Aorta (tissue), 5 donors: ENCODE results near the gene SBF2. TPM values are rescaled to one million over a fixed set of nuclear protein-coding genes. Genes with fewer than 3 reads are reported as not detected.

Source experiments
- ATAC-seq: fragments of 200-7000 bp; cut with Tn5 transposase; one replicate; pipeline ENCODE4 v1.9.1; 2022; ENCODE audit warnings: moderate library complexity; ENCODE audit not compliant: low FRiP score
- DNase-seq, 2 donors: peaks; one replicate each; pipeline ENCODE4 v3.0.0-alpha.2; 2020
- H3K27ac ChIP-seq, 2 donors: one replicate each; pipeline ENCODE4 v1.5.1; 2013; ENCODE audit warnings: low read length in 2 of 2, mild to moderate bottlenecking in 2 of 2, moderate library complexity in 2 of 2, control low read depth in 1 of 2, inconsistent platforms in 1 of 2, low read depth in 1 of 2
- H3K27me3 ChIP-seq, 2 donors: one replicate each; pipeline ENCODE4 v1.6.1; 2013; ENCODE audit warnings: control low read depth in 1 of 2, low read length in 1 of 2, mild to moderate bottlenecking in 1 of 2, moderate library complexity in 1 of 2; ENCODE audit not compliant: insufficient read depth in 2 of 2, control insufficient read depth in 1 of 2
- H3K36me3 ChIP-seq, 2 donors: one replicate each; pipeline ENCODE4 v1.6.1; 2013; ENCODE audit warnings: control low read depth in 1 of 2, low read length in 1 of 2, mild to moderate bottlenecking in 1 of 2; ENCODE audit not compliant: insufficient read depth in 2 of 2, control insufficient read depth in 1 of 2
- H3K4me1 ChIP-seq, 2 donors: one replicate each; pipeline ENCODE4 v1.6.1; 2013; ENCODE audit warnings: low read length in 2 of 2, control low read depth in 1 of 2, mild to moderate bottlenecking in 1 of 2, moderate library complexity in 1 of 2; ENCODE audit not compliant: insufficient read depth in 2 of 2, control insufficient read depth in 1 of 2
- H3K4me3 ChIP-seq, 2 donors: one replicate each; pipeline ENCODE4 v1.5.1; 2013; ENCODE audit warnings: low read length in 2 of 2, control low read depth in 1 of 2, mild to moderate bottlenecking in 1 of 2
- H3K9me3 ChIP-seq: one replicate; pipeline ENCODE4 v1.6.1; 2013; ENCODE audit warnings: mild to moderate bottlenecking, low read length; ENCODE audit not compliant: control insufficient read depth
- WGBS, 2 donors: extraction: QIAGEN DNeasy Blood & Tissue Kit; methylation state at CpG; one replicate each; pipeline ENCODE4 v1.1.7; 2013; 5-methylcytosine and 5-hydroxymethylcytosine counted together
- intact Hi-C, 2 donors: fragments of 100-400 bp; cut with DNase I; formaldehyde crosslinking; loops; one replicate each; pipeline versions ENCODE4 v1.14.2 to v1.15.0; 2022
- polyA plus RNA-seq, 2 donors: library from polyadenylated mRNA; stranded (reverse); fragments of 200-250 nt; gene quantifications; one replicate each; pipeline ENCODE4 v1.2.3, GENCODE V29; 2013
- total RNA-seq, 2 donors: library from RNA; stranded (reverse); fragmentation: NEBNext Ultra II Directional; extraction: Animal tissue kit (Norgen Biotek cat#: 25700); gene quantifications; one replicate each; pipeline ENCODE4 v1.2.1, GENCODE V29; 2021
- donor health status: healthy with polysubstance abuse.
- donor health status: Bipolar disorder and iron deficiency.
- donor health status: DM: no; HTN: no; CAD: no.
- donor health status: DM: no; HTN: no; CAD: no.
- donor health status: DM: yes; HTN: yes; CAD: no.

SBF2 gene
- total and polyA plus RNA-seq, 4 donors, result 6.4 to 82.0 (median 47.6) TPM

DNA sequence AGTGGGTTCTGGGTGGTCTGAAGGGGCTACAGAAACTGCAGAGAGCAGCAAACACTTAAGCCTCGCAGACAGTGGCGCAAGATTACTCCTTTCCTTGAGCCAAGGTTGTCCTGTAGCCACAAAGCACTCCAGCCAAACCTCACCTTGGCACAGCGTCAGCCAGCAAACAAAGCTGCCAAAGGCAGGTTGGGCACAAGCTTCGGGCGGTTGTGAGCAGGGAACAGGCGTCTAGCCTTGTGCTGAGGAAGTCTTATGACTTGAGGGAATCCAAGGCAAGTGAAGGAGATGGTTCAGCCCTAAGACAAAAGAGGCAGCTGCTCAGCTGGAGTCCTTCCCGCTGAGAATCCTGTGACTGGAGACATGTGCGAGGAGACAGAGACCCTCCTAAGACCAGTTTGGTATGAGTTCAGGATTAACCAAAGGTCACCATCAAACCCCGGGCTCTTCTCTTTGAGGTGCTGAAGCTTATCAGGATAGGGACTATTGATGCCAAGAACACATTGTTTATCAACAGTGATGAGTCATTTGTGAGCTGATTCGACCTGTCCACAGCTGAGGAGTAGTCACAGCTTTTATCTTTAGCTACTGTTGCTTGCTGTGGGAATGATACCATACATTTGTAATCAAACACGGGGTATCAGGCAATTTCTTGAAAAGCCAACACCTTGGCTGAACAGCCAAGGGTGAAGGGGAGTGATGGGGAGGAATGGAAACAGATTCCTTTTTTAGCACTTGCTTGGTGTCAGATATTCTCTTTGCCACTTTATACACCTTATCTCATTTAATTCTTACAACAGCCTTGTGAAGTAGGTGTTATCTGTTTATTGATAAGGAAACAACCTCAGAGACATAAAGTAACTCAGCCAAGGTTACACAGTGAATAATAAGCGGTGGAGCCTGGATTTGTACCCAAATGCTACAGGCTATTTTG is 15.4 kb upstream of the SBF2 start:
- 34 to 40% methylated on average over 12 of the region's 12 CpGs for WGBS, 2 donors
- Histone ChIP-seq H3K36me3 (no peaks in the 10 kb centered on the region), H3K27ac (peak overlapping the region in 1 of 2 donors; percentile 8), H3K9me3 (no peaks in the 10 kb centered on the region), H3K4me1 (no peaks in the 10 kb centered on the region), H3K4me3 (no peak overlapping the region), H3K27me3 (no peaks in the 10 kb centered on the region)
- DNase-seq (peak; percentile 78 to 87), ATAC-seq (no peak)
- intact Hi-C loops, result loop anchor here (5.0 to 10.0 kb wide), 5 partner anchors 102 to 552 kb away; no protein-coding TSS in a partner anchor

DNA sequence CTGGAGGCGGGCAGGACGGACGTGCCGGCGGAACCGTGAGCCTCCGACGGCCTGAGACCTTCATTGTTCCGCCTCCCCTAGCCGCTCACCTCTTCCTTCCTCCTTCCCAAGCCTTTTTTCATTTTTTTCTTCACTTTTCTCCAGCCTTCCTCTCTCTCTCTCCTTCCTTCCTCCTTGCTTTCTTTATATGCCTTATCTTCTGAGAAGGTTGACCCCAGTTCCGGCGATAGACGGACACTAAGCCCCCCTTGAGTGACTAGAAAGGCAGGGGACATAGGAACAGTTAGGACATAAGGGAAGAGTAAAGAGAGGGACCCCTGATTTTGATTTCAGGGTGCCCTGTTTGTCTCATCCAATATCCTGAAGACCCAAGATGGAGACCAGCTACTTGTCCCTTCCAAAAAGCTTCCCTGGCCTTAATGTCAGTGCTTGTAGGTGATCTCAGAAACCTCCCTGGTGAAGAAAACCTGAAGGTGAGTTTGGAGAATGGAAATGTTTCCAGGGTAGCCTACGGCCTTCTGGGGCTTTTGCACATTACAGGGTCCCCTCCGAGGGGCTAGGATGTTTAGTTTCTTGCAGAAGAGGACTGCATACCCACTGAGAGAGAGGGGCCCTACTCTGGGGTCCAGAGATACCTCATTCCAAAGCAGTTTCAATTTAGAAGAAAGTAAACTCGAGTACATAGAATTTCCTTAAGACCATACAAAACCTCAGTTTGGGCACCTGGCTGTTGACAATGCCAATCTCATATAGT is 14.4 kb upstream of the SBF2 start:
- 24 to 25% methylated on average over 16 of the region's 16 CpGs for WGBS, 2 donors
- DNase-seq (no peak), ATAC-seq (no peak)
- H3K27ac ChIP-seq, result no peak overlapping the region
- H3K27me3 ChIP-seq, result no peaks in the 10 kb centered on the region
- H3K4me3 ChIP-seq, result no peak overlapping the region
- H3K4me1 ChIP-seq, result no peaks in the 10 kb centered on the region
- H3K9me3 ChIP-seq, result no peaks in the 10 kb centered on the region
- no peaks in the 10 kb centered on the region for H3K36me3 ChIP-seq
- intact Hi-C loops, result loop anchor here (1.0 to 10.0 kb wide), 6 partner anchors 14 to 551 kb away; no protein-coding TSS in a partner anchor

DNA sequence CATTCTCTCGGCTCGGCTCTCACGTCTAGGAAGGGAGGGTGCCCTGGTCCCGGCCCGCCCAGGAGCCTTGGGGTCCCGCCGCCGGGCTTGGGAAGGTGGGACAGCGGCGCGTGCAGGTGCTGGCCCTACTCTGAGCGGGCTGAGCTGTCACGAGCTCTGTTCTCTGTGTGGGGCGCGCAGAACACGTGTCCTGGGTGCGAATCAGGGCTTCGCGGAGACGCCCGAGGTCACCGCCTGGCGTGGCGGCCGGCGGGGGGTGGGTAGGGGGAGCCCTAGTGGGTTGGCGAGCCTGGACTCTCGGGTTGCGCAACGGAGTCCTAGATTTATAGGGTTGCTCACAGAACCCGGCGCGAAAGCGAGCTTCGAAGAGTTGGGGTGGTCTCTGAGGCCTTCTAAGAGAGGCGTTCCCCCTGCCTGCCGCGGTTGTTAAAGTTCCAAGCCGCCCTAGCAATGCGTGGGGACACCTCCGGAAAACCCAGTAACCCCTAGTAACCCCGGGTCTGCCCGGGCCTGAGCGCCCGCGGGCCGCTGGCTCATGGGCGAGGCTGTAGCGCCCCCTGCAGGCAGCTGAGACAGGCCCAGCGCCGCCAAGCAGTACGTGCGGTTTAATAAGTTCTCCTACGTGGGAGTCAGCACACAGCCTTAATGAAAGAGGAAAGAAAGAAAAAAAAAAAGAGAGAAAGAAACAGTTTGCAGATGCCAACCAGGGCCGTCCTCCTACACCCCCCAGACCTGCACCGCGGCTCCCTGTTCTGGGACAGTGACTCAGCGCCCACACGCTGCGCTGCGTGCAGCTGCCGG is 13.6 kb upstream of the SBF2 start:
- Histone ChIP-seq H3K36me3 (no peaks in the 10 kb centered on the region), H3K27ac (no peak overlapping the region), H3K9me3 (no peaks in the 10 kb centered on the region), H3K27me3 (no peaks in the 10 kb centered on the region), H3K4me3 (peak overlapping the region in 1 of 2 donors; percentile 37), H3K4me1 (no peaks in the 10 kb centered on the region)
- intact Hi-C loops, result loop anchor here (1.0 to 10.0 kb wide), 6 partner anchors 15 to 550 kb away; no protein-coding TSS in a partner anchor
- 2 to 4% methylated on average over 55 to 62 of the region's 62 CpGs for WGBS, 2 donors
- peak; percentile 94 to 95 for DNase-seq
- ATAC-seq, result peak; percentile 83

DNA sequence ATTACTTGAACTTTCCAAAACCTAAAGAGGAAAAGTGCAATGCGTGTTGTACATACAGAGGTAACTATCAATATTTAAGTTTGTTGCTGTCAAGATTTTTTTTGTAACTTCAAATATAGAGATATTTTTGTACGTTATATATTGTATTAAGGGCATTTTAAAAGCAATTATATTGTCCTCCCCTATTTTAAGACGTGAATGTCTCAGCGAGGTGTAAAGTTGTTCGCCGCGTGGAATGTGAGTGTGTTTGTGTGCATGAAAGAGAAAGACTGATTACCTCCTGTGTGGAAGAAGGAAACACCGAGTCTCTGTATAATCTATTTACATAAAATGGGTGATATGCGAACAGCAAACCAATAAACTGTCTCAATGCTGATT is 13.0 kb upstream of the SBF2 start:
- ATAC-seq (no peak), DNase-seq (no peak)
- WGBS, 2 donors, result 44 to 45% methylated on average over 9 of the region's 9 CpGs
- no peaks in the 10 kb centered on the region for H3K27me3 ChIP-seq
- H3K9me3 ChIP-seq, result no peaks in the 10 kb centered on the region
- H3K27ac ChIP-seq, result no peak overlapping the region
- intact Hi-C loops, result loop anchor here (5.0 to 10.0 kb wide), 5 partner anchors 100 to 550 kb away; no protein-coding TSS in a partner anchor
- no peak overlapping the region for H3K4me3 ChIP-seq
- H3K36me3 ChIP-seq, result no peaks in the 10 kb centered on the region
- no peaks in the 10 kb centered on the region for H3K4me1 ChIP-seq

GRCh38 chr11:10305964-10306918 is 12.2 kb upstream of the SBF2 start:
- Histone ChIP-seq H3K4me3 (peak overlapping the region; percentile 21 to 32), H3K4me1 (no peaks in the 10 kb centered on the region), H3K27ac (no peak overlapping the region), H3K9me3 (no peaks in the 10 kb centered on the region), H3K36me3 (no peaks in the 10 kb centered on the region), H3K27me3 (no peaks in the 10 kb centered on the region)
- WGBS, 2 donors, result 4% methylated on average over 64 to 65 of the region's 65 CpGs
- intact Hi-C loops, result loop anchor here (2.0 to 10.0 kb wide), 6 partner anchors 99 to 549 kb away; no protein-coding TSS in a partner anchor
- ATAC-seq (no peak), DNase-seq (peak; percentile 62 to 78)

GRCh38 chr11:10305262-10305963 is 11.4 kb upstream of the SBF2 start:
- H3K36me3 ChIP-seq, result no peaks in the 10 kb centered on the region
- WGBS, 2 donors, result 0% methylated on average over 50 to 51 of the region's 51 CpGs
- no peaks in the 10 kb centered on the region for H3K27me3 ChIP-seq
- DNase-seq, result peak; percentile 66 to 81
- peak overlapping the region; percentile 4 to 21 for H3K4me3 ChIP-seq
- intact Hi-C loops, result loop anchor here (2.0 to 10.0 kb wide), 6 partner anchors 98 to 548 kb away; no protein-coding TSS in a partner anchor
- H3K4me1 ChIP-seq, result no peaks in the 10 kb centered on the region
- ATAC-seq, result peak; percentile 33
- no peaks in the 10 kb centered on the region for H3K9me3 ChIP-seq
- H3K27ac ChIP-seq, result no peak overlapping the region
